Epithelial cell of esophagus (primary cell): ENCODE data around the gene LTBP1.

Experiments used
- DNase-seq: peaks from one replicate; pipeline ENCODE4 v3.0.0; 2010; ENCODE audit warnings: low read depth
- H3K4me3 ChIP-seq: 2 replicates; pipeline ENCODE4 v1.5.1; 2011; ENCODE audit warnings: mild to moderate bottlenecking, low read length, control low read depth
- TF ChIP-seq, protein P1 (sequence below): IDR thresholded peaks from 2 replicates; pipeline ENCODE4 v1.5.1; 2011; ENCODE audit warnings: low read depth, mild to moderate bottlenecking, low read length, control low read depth, inconsistent platforms; ENCODE audit not compliant: insufficient read depth; ENCODE audit errors: missing control alignments

Gene LTBP1

DNA sequence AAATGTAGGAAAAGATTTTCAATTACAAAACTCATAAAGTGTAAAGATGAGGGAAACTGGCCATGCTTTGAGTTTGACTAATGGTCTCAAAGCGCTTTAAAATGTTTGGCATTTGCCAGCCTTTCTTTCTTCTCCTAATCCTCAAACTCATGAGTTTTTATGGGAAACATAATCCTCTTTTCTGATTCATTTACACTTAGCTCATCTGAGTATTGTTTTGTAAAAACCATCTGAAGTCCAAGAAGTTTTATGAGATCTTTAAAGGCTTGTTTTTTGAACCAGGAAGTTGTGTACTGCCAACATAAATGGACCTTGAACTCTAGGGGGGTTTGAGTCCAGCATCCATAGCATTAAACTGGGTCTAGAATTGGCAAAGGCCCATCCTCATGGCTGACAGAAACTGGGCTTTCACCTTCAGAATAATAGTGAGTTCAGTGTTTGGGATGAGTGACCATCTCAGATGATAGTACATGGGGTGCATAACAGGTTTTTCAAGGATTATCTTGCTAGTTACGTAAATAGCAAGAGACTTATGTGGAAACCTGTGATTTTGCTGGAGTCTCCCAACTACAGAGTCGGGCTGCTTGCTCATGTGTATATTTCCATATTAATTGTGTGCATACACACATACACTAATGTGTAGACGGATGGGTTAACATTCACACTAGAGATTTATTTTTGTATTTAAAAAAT is 3.8 kb upstream of the LTBP1 start:
- TF ChIP-seq, protein P1, sequence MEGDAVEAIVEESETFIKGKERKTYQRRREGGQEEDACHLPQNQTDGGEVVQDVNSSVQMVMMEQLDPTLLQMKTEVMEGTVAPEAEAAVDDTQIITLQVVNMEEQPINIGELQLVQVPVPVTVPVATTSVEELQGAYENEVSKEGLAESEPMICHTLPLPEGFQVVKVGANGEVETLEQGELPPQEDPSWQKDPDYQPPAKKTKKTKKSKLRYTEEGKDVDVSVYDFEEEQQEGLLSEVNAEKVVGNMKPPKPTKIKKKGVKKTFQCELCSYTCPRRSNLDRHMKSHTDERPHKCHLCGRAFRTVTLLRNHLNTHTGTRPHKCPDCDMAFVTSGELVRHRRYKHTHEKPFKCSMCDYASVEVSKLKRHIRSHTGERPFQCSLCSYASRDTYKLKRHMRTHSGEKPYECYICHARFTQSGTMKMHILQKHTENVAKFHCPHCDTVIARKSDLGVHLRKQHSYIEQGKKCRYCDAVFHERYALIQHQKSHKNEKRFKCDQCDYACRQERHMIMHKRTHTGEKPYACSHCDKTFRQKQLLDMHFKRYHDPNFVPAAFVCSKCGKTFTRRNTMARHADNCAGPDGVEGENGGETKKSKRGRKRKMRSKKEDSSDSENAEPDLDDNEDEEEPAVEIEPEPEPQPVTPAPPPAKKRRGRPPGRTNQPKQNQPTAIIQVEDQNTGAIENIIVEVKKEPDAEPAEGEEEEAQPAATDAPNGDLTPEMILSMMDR, result no peak
- H3K4me3 ChIP-seq, result no peak overlapping the region
- DNase-seq, result no peak

DNA sequence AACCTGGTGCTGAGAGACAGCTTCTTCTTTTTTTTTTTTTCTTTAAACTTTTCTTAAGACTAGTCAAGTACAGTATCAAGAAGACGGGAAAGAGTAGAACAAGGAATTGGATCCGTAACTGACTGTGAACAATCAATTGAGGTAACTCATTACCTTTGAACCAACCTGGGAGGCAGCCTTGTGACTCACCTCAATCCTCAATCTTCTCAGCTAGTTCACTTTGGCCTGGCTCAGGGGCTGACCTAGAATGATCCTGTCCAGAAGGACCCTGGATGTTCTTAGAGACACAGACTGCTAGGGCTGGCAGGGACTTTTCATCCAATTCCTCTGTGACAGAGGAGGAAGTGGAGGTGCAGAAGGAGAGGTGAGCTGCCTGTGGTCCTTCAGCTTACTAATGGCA is 1.5 kb upstream of the LTBP1 start:
- no peak for DNase-seq
- no peak overlapping the region for H3K4me3 ChIP-seq
- TF ChIP-seq, protein P1, result no peak

DNA sequence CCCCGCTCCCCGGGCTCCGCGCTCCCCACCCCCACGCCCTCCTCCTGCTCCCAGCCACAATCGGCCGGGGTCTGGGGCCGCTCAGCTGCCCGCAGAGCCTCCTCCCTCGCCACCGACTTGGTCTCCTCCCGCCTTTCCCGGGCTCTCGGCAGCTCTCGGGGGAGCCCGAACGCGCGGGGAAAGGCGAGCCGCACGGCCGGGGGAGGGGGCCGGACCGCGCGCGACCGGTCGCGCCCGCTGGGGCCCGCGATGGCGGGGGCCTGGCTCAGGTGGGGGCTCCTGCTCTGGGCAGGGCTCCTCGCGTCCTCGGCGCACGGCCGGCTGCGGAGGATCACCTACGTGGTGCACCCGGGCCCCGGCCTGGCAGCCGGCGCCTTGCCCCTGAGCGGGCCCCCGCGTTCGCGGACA is 327 bp downstream of the LTBP1 start:
- H3K4me3 ChIP-seq, result peak overlapping the region; percentile 62
- TF ChIP-seq, protein P1, result no peak
- DNase-seq, result no peak

DNA sequence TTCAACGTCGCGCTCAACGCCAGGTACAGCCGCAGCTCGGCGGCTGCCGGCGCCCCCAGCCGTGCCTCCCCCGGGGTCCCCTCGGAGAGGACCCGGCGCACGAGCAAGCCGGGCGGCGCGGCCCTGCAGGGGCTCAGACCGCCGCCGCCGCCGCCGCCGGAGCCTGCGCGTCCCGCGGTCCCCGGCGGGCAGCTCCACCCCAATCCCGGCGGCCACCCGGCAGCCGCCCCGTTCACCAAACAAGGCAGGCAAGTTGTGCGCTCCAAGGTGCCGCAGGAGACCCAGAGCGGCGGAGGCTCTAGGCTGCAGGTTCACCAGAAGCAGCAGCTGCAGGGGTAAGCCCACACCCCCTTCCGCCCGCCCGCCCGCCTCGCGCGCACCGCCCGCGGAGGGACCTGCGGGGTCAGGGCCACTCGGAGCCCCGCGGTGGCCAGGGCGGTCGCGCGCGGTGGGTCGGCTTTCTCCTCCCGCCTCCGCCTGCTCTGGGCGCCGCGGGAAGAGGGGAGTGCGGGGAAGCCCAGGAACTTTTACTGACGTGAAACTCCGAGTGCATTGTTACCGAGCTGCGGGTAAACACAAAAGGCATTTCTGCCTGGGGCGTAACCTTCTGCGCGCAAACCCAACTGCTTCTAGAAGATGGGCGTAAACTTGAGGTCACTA is 861 bp downstream of the LTBP1 start:
- TF ChIP-seq, protein P1, result no peak
- peak overlapping the region; percentile 62 for H3K4me3 ChIP-seq
- peak; percentile 70 for DNase-seq

DNA sequence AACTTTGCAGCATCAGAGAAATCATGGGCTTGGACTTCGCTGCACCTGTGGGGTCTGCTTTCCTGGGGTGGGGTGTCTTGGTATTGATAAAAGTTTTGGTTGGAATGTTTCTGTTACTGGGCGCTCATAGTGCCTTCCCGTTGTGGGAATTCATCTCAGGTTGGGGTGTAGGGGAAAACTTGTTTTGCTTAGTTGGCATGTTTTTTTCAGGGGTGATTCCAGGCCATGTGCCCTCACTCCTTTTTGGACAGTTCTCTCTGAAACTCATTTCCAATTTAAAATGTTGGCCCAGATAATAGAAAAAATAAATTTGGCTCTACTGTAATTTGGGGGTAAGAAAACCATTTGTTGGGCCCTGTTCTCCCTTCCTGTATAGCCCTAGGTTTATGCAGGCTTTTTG is 1.5 kb downstream of the LTBP1 start:
- H3K4me3 ChIP-seq, result peak overlapping the region; percentile 62
- TF ChIP-seq, protein P1, result no peak
- DNase-seq, result no peak

DNA sequence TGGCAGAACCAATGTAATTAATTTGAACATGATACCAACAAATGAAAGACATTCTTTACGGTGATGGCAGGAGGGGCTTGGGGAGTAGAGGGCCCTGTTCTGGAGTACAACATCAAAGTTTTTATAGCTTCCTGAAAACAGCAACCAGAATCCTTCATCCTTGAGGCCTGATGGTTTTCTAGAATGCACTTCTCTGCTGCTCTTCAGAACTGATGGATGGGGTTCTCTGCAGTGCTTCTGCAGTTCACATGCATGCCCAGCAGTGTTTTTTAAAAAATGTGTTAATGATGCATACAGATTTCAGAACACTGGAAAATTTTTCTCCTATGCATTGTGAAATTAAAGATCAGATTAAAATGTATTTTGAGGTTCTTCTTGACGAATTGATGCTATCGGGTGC is 2.5 kb downstream of the LTBP1 start:
- DNase-seq, result no peak
- no peak overlapping the region for H3K4me3 ChIP-seq
- TF ChIP-seq, protein P1, result no peak
